Osteocyte (in vitro differentiated cells): ENCODE measurements around the gene SLC6A13. TPM values are rescaled to one million over a fixed set of nuclear protein-coding genes. Genes with fewer than 3 reads are reported as not detected.

Experiments used
- DNase-seq: peaks from one replicate; pipeline ENCODE4 v3.0.0; 2021; ENCODE audit warnings: mixed read lengths; ENCODE audit not compliant: unreplicated experiment; ENCODE audit errors: extremely low spot score
- H3K27ac Mint-ChIP-seq: one replicate; pipeline ENCODE4 v1.8.0; 2021; ENCODE audit warnings: mild to moderate bottlenecking, mixed read lengths; ENCODE audit not compliant: unreplicated experiment
- H3K27me3 Mint-ChIP-seq: one replicate; pipeline ENCODE4 v1.8.0; 2021; ENCODE audit warnings: mixed read lengths; ENCODE audit not compliant: unreplicated experiment
- H3K36me3 Mint-ChIP-seq: one replicate; pipeline ENCODE4 v1.8.0; 2021; ENCODE audit warnings: mixed read lengths; ENCODE audit not compliant: unreplicated experiment
- H3K4me1 Mint-ChIP-seq: one replicate; pipeline ENCODE4 v1.8.0; 2021; ENCODE audit warnings: mixed read lengths; ENCODE audit not compliant: unreplicated experiment
- H3K4me3 Mint-ChIP-seq: one replicate; pipeline ENCODE4 v1.8.0; 2021; ENCODE audit warnings: mild to moderate bottlenecking, moderate library complexity, mixed read lengths; ENCODE audit not compliant: unreplicated experiment
- H3K9me3 Mint-ChIP-seq: one replicate; pipeline ENCODE4 v1.8.0; 2021; ENCODE audit warnings: mixed read lengths; ENCODE audit not compliant: unreplicated experiment
- total RNA-seq: library from RNA; stranded (reverse); gene quantifications from 2 replicates; pipeline ENCODE4 v1.2.1, GENCODE V29; 2021
- TF ChIP-seq, protein P1 (sequence below): fragments of 200-600 bp; sonication (generic); IDR thresholded peaks from 2 replicates; pipeline ENCODE4 v1.5.0; 2021; ENCODE audit warnings: antibody characterized with exemption, mild to moderate bottlenecking, moderate library complexity

The SLC6A13 gene
- total RNA-seq, 1 donor from 2014 or later = 0.43 TPM

DNA sequence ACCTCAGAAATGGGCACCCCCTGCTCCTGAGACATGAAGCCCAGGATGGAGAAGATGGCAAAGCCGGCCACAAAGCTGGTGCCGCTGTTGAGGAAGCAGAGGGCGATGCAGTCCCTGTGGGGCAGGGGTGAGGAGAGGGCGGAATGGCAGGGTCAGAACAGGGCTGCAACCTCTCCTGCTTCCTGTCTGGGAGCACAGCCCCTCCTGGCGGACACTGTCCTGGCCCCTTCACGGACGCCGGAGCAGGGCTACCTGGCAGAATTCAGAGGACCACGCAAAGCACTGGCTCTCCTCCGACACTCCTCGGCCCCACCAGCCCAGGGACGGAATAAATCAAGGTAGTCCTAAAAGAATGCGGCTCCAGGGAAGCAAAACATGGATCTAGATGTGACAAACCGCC, 36.2 kb downstream of the SLC6A13 start:
- peaks cover 71% of the 10 kb centered on the region for H3K27me3 Mint-ChIP-seq
- TF ChIP-seq, protein P1, sequence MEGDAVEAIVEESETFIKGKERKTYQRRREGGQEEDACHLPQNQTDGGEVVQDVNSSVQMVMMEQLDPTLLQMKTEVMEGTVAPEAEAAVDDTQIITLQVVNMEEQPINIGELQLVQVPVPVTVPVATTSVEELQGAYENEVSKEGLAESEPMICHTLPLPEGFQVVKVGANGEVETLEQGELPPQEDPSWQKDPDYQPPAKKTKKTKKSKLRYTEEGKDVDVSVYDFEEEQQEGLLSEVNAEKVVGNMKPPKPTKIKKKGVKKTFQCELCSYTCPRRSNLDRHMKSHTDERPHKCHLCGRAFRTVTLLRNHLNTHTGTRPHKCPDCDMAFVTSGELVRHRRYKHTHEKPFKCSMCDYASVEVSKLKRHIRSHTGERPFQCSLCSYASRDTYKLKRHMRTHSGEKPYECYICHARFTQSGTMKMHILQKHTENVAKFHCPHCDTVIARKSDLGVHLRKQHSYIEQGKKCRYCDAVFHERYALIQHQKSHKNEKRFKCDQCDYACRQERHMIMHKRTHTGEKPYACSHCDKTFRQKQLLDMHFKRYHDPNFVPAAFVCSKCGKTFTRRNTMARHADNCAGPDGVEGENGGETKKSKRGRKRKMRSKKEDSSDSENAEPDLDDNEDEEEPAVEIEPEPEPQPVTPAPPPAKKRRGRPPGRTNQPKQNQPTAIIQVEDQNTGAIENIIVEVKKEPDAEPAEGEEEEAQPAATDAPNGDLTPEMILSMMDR = no peak
- H3K27ac Mint-ChIP-seq = no peak overlapping the region
- no peaks in the 10 kb centered on the region for H3K36me3 Mint-ChIP-seq
- no peak for DNase-seq
- no peak overlapping the region for H3K4me3 Mint-ChIP-seq
- H3K9me3 Mint-ChIP-seq = no peaks in the 10 kb centered on the region
- no peaks in the 10 kb centered on the region for H3K4me1 Mint-ChIP-seq

DNA sequence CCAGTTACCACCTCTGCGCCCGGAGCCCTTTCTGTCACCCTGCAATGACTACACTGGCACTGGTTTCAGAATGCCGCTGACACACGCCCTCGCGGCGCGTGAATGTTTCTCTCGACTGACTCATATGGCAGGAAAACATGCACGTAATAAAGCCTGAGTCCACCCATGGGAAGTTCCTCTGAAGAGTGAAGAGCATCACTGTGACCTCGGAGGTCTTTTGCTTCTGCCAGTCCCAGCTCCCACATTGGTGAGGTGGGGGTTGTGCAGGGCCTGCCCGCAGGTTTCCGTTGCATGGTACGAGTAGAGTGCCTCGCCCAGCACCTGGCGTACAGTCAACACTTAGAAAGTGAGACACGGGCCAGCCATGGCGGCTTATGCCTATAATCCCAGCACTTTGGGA, 37.6 kb downstream of the SLC6A13 start:
- Mint-ChIP-seq H3K27me3 (peaks cover 58% of the 10 kb centered on the region), H3K9me3 (no peaks in the 10 kb centered on the region), H3K4me3 (no peak overlapping the region), H3K27ac (no peak overlapping the region), H3K4me1 (no peaks in the 10 kb centered on the region), H3K36me3 (no peaks in the 10 kb centered on the region)
- no peak for DNase-seq
- TF ChIP-seq, protein P1 = no peak

DNA sequence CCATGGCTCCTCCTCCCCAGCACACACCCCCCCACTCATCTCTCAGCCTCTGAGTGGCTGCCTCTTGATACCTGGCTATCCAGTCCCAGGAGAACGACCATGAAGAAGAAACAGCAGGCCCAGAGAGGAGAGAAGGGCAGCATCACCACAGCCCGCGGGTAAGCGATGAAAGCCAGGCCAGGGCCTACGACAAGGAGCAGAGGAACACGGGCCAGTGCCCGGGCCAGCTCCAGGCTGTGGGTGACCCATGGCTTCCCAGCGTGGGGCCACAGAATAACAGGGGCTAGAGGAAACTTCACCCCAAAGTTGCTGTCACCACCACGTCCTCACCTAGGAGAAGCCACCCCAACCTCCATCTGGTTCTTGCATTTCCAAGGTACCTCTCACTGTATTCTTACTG, 38.3 kb downstream of the SLC6A13 start:
- TF ChIP-seq, protein P1 = no peak
- H3K4me3 Mint-ChIP-seq = no peak overlapping the region
- peaks cover 51% of the 10 kb centered on the region for H3K27me3 Mint-ChIP-seq
- H3K27ac Mint-ChIP-seq = no peak overlapping the region
- H3K4me1 Mint-ChIP-seq = no peaks in the 10 kb centered on the region
- DNase-seq = no peak
- H3K36me3 Mint-ChIP-seq = no peaks in the 10 kb centered on the region
- no peaks in the 10 kb centered on the region for H3K9me3 Mint-ChIP-seq

DNA sequence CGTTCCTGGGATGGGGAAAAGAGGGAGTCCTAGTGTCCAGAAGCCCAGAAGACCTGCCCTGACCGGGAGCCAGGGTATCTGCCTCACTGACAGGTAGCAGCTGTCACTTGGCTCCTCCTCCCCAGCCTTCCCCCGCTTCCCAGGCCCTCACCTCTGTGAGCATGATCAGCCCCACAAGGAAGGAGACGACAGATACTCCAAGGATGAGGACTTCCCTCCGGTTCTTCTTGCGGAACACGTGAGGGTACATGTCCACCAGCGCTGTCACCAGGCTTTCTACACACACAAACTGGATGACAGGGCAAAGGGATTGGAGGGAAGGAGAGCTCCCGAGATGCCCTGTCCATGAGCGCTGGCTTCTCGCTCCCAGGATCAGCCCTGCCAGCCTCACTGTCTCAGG, 38.8 kb downstream of the SLC6A13 start:
- no peaks in the 10 kb centered on the region for H3K9me3 Mint-ChIP-seq
- no peak overlapping the region for H3K27ac Mint-ChIP-seq
- H3K36me3 Mint-ChIP-seq = no peaks in the 10 kb centered on the region
- no peak for DNase-seq
- H3K27me3 Mint-ChIP-seq = peaks cover 50% of the 10 kb centered on the region
- H3K4me1 Mint-ChIP-seq = no peaks in the 10 kb centered on the region
- TF ChIP-seq, protein P1 = no peak
- H3K4me3 Mint-ChIP-seq = no peak overlapping the region

DNA sequence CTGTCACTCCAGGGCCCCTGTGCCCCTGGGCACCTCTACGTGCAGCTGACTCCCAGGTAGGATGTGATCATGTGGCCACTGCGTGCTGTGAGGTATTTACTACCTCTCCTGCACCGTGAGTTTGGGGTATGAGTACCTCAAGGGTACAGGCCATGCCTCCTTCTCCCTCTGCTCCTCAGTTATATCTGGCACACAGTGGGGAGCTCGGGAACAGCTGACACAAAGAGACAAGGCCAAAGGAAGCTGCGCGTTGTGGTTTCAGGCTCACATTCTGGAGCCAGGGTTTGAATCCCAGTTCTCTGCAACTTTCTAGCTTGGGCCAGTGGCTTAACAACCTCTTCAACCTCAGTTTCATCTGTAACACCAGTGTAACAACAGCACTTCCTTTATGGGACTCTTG, 40.9 kb downstream of the SLC6A13 start:
- DNase-seq = no peak
- Mint-ChIP-seq H3K9me3 (no peaks in the 10 kb centered on the region), H3K27me3 (peaks cover 40% of the 10 kb centered on the region), H3K4me1 (no peaks in the 10 kb centered on the region), H3K27ac (no peak overlapping the region), H3K4me3 (no peak overlapping the region), H3K36me3 (no peaks in the 10 kb centered on the region)
- TF ChIP-seq, protein P1 = no peak
